Chondrocyte (in vitro differentiated cells): Measurements from ENCODE around the gene DLX6. TPM values are rescaled to one million over a fixed set of nuclear protein-coding genes. Genes with fewer than 3 reads are reported as not detected.

ENCODE experiments used
- DNase-seq: peaks from one replicate; pipeline ENCODE4 v3.0.0; 2021; ENCODE audit warnings: mixed read lengths, low spot score
- H3K27ac Mint-ChIP-seq: one replicate; pipeline ENCODE4 v1.8.0; 2021; ENCODE audit warnings: mild to moderate bottlenecking, moderate library complexity, mixed read lengths; ENCODE audit not compliant: unreplicated experiment
- H3K27me3 Mint-ChIP-seq: 2 replicates; pipeline ENCODE4 v1.8.0; 2021; ENCODE audit warnings: low read depth, mixed read lengths
- H3K36me3 Mint-ChIP-seq: 2 replicates; pipeline ENCODE4 v1.8.0; 2021; ENCODE audit warnings: low read depth, mixed read lengths
- H3K4me1 Mint-ChIP-seq: 2 replicates; pipeline ENCODE4 v1.8.0; 2021; ENCODE audit warnings: low read depth, mild to moderate bottlenecking, mixed read lengths
- H3K4me3 Mint-ChIP-seq: one replicate; pipeline ENCODE4 v1.8.0; 2021; ENCODE audit warnings: mild to moderate bottlenecking, moderate library complexity, mixed read lengths; ENCODE audit not compliant: unreplicated experiment
- H3K9me3 Mint-ChIP-seq: 2 replicates; pipeline ENCODE4 v1.8.0; 2021; ENCODE audit warnings: low read depth, mixed read lengths
- CTCF ChIP-seq: fragments of 200-600 bp; sonication (generic); IDR thresholded peaks from 2 replicates; pipeline ENCODE4 v1.5.0; 2021; ENCODE audit warnings: antibody characterized with exemption, mild to moderate bottlenecking, moderate library complexity
- total RNA-seq: library from RNA; stranded (reverse); gene quantifications from 3 replicates; pipeline ENCODE4 v1.2.1, GENCODE V29; 2021

The DLX6 gene
- total RNA-seq, 1 donor from 2014 or later = not detected

GRCh38 chr7:97007583-97007861 lies 2.2 kb downstream of the DLX6 start:
- no peak for DNase-seq
- H3K27ac Mint-ChIP-seq = no peak overlapping the region
- no peak for TF ChIP-seq CTCF
- H3K4me3 Mint-ChIP-seq = no peak overlapping the region
- no peaks in the 10 kb centered on the region for H3K36me3 Mint-ChIP-seq
- no peaks in the 10 kb centered on the region for H3K9me3 Mint-ChIP-seq
- peaks cover 78% of the 10 kb centered on the region for H3K27me3 Mint-ChIP-seq
- H3K4me1 Mint-ChIP-seq = peaks cover 14% of the 10 kb centered on the region

GRCh38 chr7:97008275-97008917 lies 3.0 kb downstream of the DLX6 start:
- no peak overlapping the region for H3K27ac Mint-ChIP-seq
- no peak for TF ChIP-seq CTCF
- DNase-seq = no peak
- H3K4me3 Mint-ChIP-seq = no peak overlapping the region
- H3K36me3 Mint-ChIP-seq = no peaks in the 10 kb centered on the region
- H3K4me1 Mint-ChIP-seq = peaks cover 11% of the 10 kb centered on the region
- no peaks in the 10 kb centered on the region for H3K9me3 Mint-ChIP-seq
- H3K27me3 Mint-ChIP-seq = peaks cover 76% of the 10 kb centered on the region

GRCh38 chr7:97009753-97010732 lies 4.7 kb downstream of the DLX6 start:
- no peaks in the 10 kb centered on the region for H3K9me3 Mint-ChIP-seq
- TF ChIP-seq CTCF = no peak
- H3K27ac Mint-ChIP-seq = no peak overlapping the region
- no peak overlapping the region for H3K4me3 Mint-ChIP-seq
- peaks cover 81% of the 10 kb centered on the region for H3K27me3 Mint-ChIP-seq
- no peaks in the 10 kb centered on the region for H3K36me3 Mint-ChIP-seq
- peaks cover 11% of the 10 kb centered on the region for H3K4me1 Mint-ChIP-seq
- DNase-seq = no peak

GRCh38 chr7:97011104-97011503 lies 5.8 kb downstream of the DLX6 start:
- TF ChIP-seq CTCF = no peak
- DNase-seq = no peak
- Mint-ChIP-seq H3K4me3 (no peak overlapping the region), H3K27me3 (peaks cover 90% of the 10 kb centered on the region), H3K27ac (no peak overlapping the region), H3K36me3 (no peaks in the 10 kb centered on the region), H3K4me1 (peaks cover 12% of the 10 kb centered on the region), H3K9me3 (no peaks in the 10 kb centered on the region)

GRCh38 chr7:97011536-97012364 lies 6.4 kb downstream of the DLX6 start:
- Mint-ChIP-seq H3K27me3 (peaks cover 92% of the 10 kb centered on the region), H3K9me3 (no peaks in the 10 kb centered on the region), H3K36me3 (peaks cover under 1% of the 10 kb centered on the region), H3K27ac (no peak overlapping the region), H3K4me1 (peaks cover 14% of the 10 kb centered on the region), H3K4me3 (no peak overlapping the region)
- DNase-seq = no peak
- no peak for TF ChIP-seq CTCF
